HG02943 (cell line): ENCODE data around the gene OR7A5.
"Not testable (repeated sequence)": the region's sequence is repeated elsewhere in the genome, so short reads cannot be mapped to it uniquely, and the experiment has no call there.

Source experiments
- ATAC-seq: cut with Tn5 transposase; IDR thresholded peaks from one replicate; pipeline ENCODE4 v1.9.1; 2021; ENCODE audit warnings: mild to moderate bottlenecking, low read depth, moderate library complexity; ENCODE audit not compliant: unreplicated experiment

OR7A5 gene

GRCh38 chr19:14835011-14835410 lies at the start of gene OR7A5, which contains the start of gene OR7C1:
OR7A5 (minus strand) TSS chr19:14835185; CDS start chr19:14828241, 6,944 bp downstream.
OR7C1 (minus strand) TSS chr19:14835185; CDS start chr19:14800136, 35,049 bp downstream.
- no peak for ATAC-seq

- ATAC-seq, result no peak
Measured at GRCh38 chr19:14871619-14872230, 36.7 kb upstream of the OR7A5 start.

- ATAC-seq, result no peak
Measured at GRCh38 chr19:14868497-14868896, 33.5 kb upstream of the OR7A5 start.

GRCh38 chr19:14848822-14849221 lies 13.8 kb upstream of the OR7A5 start, which contains the start of gene OR7A10:
OR7A10 (minus strand) TSS chr19:14848922; CDS start chr19:14841877, 7,045 bp downstream.
- no peak for ATAC-seq

- ATAC-seq, result no peak
Measured at GRCh38 chr19:14843578-14843977, 8.6 kb upstream of the OR7A5 start.

- ATAC-seq, result no peak
Measured at GRCh38 chr19:14843169-14843568, 8.2 kb upstream of the OR7A5 start.

- no peak for ATAC-seq
Measured at GRCh38 chr19:14840206-14840605, 5.2 kb upstream of the OR7A5 start.

- no peak for ATAC-seq
Measured at GRCh38 chr19:14837391-14837790, 2.4 kb upstream of the OR7A5 start.

- no peak for ATAC-seq
Measured at GRCh38 chr19:14830702-14831101, 4.3 kb downstream of the OR7A5 start.

- no peak for ATAC-seq
Measured at GRCh38 chr19:14826006-14826405, 9.0 kb downstream of the OR7A5 start.

- ATAC-seq, result no peak
Measured at GRCh38 chr19:14821937-14822336, 13.0 kb downstream of the OR7A5 start.

GRCh38 chr19:14818588-14818987 lies 16.4 kb downstream of the OR7A5 start:
- no peak for ATAC-seq

GRCh38 chr19:14817052-14817451 lies 17.9 kb downstream of the OR7A5 start:
- no peak for ATAC-seq

- ATAC-seq, result no peak
Measured at GRCh38 chr19:14814982-14815652, 19.9 kb downstream of the OR7A5 start.

- ATAC-seq, result no peak
Measured at GRCh38 chr19:14809272-14810057, 25.5 kb downstream of the OR7A5 start.

- no peak for ATAC-seq
Measured at GRCh38 chr19:14804765-14805164, 30.2 kb downstream of the OR7A5 start.

- no peak for ATAC-seq
Measured at GRCh38 chr19:14798760-14799159, 36.2 kb downstream of the OR7A5 start.

- ATAC-seq, result no peak
Measured at GRCh38 chr19:14796021-14796420, 39.0 kb downstream of the OR7A5 start.

- ATAC-seq, result no peak
Measured at GRCh38 chr19:14795078-14795721, 39.8 kb downstream of the OR7A5 start.

GRCh38 chr19:14792250-14792649 lies 42.7 kb downstream of the OR7A5 start:
- not testable (repeated sequence) for ATAC-seq

GRCh38 chr19:14786421-14786851 lies 48.5 kb downstream of the OR7A5 start:
- no peak for ATAC-seq
